ENCODE measurements around the gene HELLS. TPM values are rescaled to one million over a fixed set of nuclear protein-coding genes. Genes with fewer than 3 reads are reported as not detected.

HELLS gene
- total and polyA plus RNA-seq, 2 experiments from 2014 or later = 776 to 913 TPM

- Histone ChIP-seq H3F3A (replicated peaks; ENCODE audit: low read depth) (no peaks in the 10 kb centered on the region), H3K4me3 (no peak overlapping the region), H3K36me3 (ENCODE audit: insufficient read depth) (peaks cover 61% of the 10 kb centered on the region), H3K4me2 (no peak overlapping the region), H3K79me2 (replicated peaks; ENCODE audit: insufficient read depth) (peaks cover 36% of the 10 kb centered on the region), H4K20me1 (replicated peaks; ENCODE audit: insufficient read depth) (peaks cover 16% of the 10 kb centered on the region), H2AFZ (no peak overlapping the region), H3K9me2 (ENCODE audit: insufficient read depth) (no peaks in the 10 kb centered on the region), H3K27me3 (ENCODE audit: insufficient read depth) (no peaks in the 10 kb centered on the region), H3K4me1 (ENCODE audit: insufficient read depth) (no peaks in the 10 kb centered on the region), H3K27ac (ENCODE audit: low read depth) (no peak overlapping the region; the same call in 1 of the 2 replicates)
- Mint-ChIP-seq H3K4me3 (no peak overlapping the region), H3K4me1 (no peaks in the 10 kb centered on the region), H3K9me3 (no peaks in the 10 kb centered on the region), H3K36me3 (ENCODE audit: low read depth) (peaks cover 79% of the 10 kb centered on the region), H3K27ac (no peak overlapping the region), H3K27me3 (ENCODE audit: insufficient read depth, low read depth, poor library complexity) (peaks cover 9% of the 10 kb centered on the region)
- ATAC-seq (peak; percentile 66), DNase-seq (ENCODE audit: low spot score) (peak; percentile 22)
- TF ChIP-seq CREB1 (CRISPR knock-in tag; IDR thresholded peaks at IDR 0.05; ENCODE audit: low read depth) = no peak
- TF ChIP-seq POLR2AphosphoS5 (IDR thresholded peaks at IDR 0.05; ENCODE audit: low read depth) = no peak
- TF ChIP-seq ZNF331 (CRISPR knock-in tag; IDR thresholded peaks at IDR 0.05; ENCODE audit: low read depth) = no peak
- no peak for TF ChIP-seq STAT1 (IDR thresholded peaks at IDR 0.05; ENCODE audit: unreplicated experiment)
- no peak for TF ChIP-seq EZH2phosphoT487 (IDR thresholded peaks at IDR 0.05; ENCODE audit: unreplicated experiment)
- TF ChIP-seq EZH2 (IDR thresholded peaks at IDR 0.05; ENCODE audit: low read depth, unreplicated experiment) = no peak
- TF ChIP-seq ZNF114 (CRISPR knock-in tag; IDR thresholded peaks at IDR 0.05) = no peak
- no peak for TF ChIP-seq ETS1 (IDR thresholded peaks at IDR 0.05)
- no peak for TF ChIP-seq REST (IDR thresholded peaks at IDR 0.05; ENCODE audit: unreplicated experiment)
- TF ChIP-seq ZNF462 (CRISPR knock-in tag; IDR thresholded peaks at IDR 0.05) = no peak
- TF ChIP-seq CTCF (conservative IDR thresholded peaks at IDR 0.05; ENCODE audit: low read depth in 2 of 2) = no peak
- no peak for TF ChIP-seq NANOG (IDR thresholded peaks at IDR 0.05; ENCODE audit: borderline replicate concordance)
Measured at GRCh38 chr10:94578790-94579189, 33.2 kb downstream of the HELLS start.

All from GM23338 (cell line).